Activated CD4-positive, alpha-beta memory T cell treated with anti-CD3 and anti-CD28 coated beads for 36 hours (primary cell): Measurements from ENCODE around the gene DIDO1. TPM values are rescaled to one million over a fixed set of nuclear protein-coding genes. Genes with fewer than 3 reads are reported as not detected.

ENCODE experiments used
- CTCF ChIA-PET: fragments of 350-600 bp; sonication (Branson Sonifier 250); formaldehyde crosslinking; loops from one replicate; lab custom pipeline; 2021; ENCODE audit warnings: antibody characterized with exemption, inconsistent platforms; lab: Charles Lee
- POLR2A ChIA-PET: fragments of 350-600 bp; sonication (Branson Sonifier 250); formaldehyde crosslinking; loops from one replicate; lab custom pipeline; 2021; ENCODE audit warnings: antibody characterized with exemption; lab: Charles Lee
- DNase-seq: peaks from one replicate; pipeline ENCODE4 v3.0.0-alpha.2; 2020
- H3K27ac Mint-ChIP-seq: one replicate; pipeline ENCODE4 v1.8.0; 2021; ENCODE audit warnings: mixed read lengths
- H3K27me3 Mint-ChIP-seq: one replicate; pipeline ENCODE4 v1.8.0; 2021; ENCODE audit warnings: mixed read lengths
- H3K36me3 Mint-ChIP-seq: one replicate; pipeline ENCODE4 v1.8.0; 2021; ENCODE audit warnings: mixed read lengths
- H3K4me1 Mint-ChIP-seq: one replicate; pipeline ENCODE4 v1.8.0; 2021; ENCODE audit warnings: low read depth, mixed read lengths
- H3K4me3 Mint-ChIP-seq: one replicate; pipeline ENCODE4 v1.8.0; 2021; ENCODE audit warnings: mild to moderate bottlenecking, mixed read lengths
- H3K9me3 Mint-ChIP-seq: one replicate; pipeline ENCODE4 v1.8.0; 2021; ENCODE audit warnings: mixed read lengths
- intact Hi-C: fragments of 100-400 bp; cut with micrococcal nuclease; formaldehyde crosslinking; loops from one replicate; pipeline ENCODE4 v1.15.1; 2023
- total RNA-seq, 2 experiments: library from RNA; stranded (reverse); gene quantifications; one replicate each; pipeline ENCODE4 v1.2.3, GENCODE V29; 2021

DIDO1 gene
- 10 to 100 TPM; 46.6 to 48.4 TPM for total RNA-seq

DNA sequence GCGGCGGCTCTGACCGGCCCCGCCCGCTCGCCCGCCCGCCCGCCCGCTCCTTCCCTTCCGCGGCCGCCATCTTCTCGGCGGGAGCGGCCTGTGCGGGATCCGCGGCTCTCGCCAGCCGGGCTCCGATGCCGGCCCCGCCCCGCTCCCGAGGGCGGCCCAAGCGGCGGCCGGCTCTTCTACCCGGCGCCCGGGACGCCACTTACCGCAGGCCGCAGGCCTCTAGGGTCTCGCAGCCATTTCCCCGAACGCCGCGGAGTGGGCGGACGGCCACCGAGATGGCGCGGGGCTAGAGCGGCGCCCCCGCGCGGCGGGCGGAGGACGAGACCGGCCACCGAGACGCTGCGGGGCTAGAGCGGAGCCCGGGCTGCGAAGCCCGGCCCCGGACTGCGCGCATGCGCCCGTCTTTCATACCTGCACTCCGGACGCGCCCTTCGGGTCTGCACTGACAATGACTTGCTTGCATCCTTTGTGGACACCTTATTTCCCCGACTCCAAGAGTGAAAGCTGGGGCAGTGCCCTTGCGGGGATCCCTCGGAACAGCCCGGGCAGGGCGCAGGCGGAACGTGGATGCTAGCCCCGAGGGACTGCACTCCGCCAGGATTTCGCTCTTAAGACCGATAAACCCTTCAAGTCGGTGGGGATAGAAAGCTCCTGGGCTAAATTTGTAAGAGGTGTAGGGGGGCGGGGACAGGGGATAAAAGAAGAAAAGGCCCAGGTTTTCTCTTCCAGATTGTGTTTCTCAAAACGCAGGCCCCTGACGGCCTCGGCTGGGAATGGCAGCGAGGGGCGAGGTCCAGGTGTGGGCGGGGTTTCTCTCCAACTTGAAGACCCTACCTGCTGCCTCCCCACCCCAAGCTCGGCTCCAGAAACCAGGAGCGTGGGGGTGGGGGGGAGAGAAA is at the start of gene DIDO1:
Gene DIDO1 (minus strand): TSS at position 277 of the 899 bp plus-strand sequence.
- Mint-ChIP-seq H3K27ac (peak within 1 kb of the TSS; percentile 93), H3K9me3 (no peaks in the 10 kb centered on the region), H3K27me3 (no peaks in the 10 kb centered on the region), H3K4me1 (peaks cover 64% of the 10 kb centered on the region), H3K4me3 (peak within 1 kb of the TSS; percentile 89), H3K36me3 (peaks cover 7% of the 10 kb centered on the region)
- CTCF ChIA-PET, result interaction anchor here (0.7 to 2.1 kb wide), 8 partner anchors 9 to 46 kb away, joined by 3 to 9 read pairs (median 4); partner anchors contain the start of gene GID8
- intact Hi-C loops, result loop anchor here (5.0 to 10.0 kb wide), 3 partner anchors 64 to 282 kb away; partner anchors contain the start of genes SLCO4A1 and TCFL5
- DNase-seq, result peak; percentile 93
- POLR2A ChIA-PET, result interaction anchor here (0.9 to 5.0 kb wide), 5 partner anchors 8 to 1054 kb away, joined by 3 to 36 read pairs (median 5); partner anchors contain the start of gene GID8

DNA sequence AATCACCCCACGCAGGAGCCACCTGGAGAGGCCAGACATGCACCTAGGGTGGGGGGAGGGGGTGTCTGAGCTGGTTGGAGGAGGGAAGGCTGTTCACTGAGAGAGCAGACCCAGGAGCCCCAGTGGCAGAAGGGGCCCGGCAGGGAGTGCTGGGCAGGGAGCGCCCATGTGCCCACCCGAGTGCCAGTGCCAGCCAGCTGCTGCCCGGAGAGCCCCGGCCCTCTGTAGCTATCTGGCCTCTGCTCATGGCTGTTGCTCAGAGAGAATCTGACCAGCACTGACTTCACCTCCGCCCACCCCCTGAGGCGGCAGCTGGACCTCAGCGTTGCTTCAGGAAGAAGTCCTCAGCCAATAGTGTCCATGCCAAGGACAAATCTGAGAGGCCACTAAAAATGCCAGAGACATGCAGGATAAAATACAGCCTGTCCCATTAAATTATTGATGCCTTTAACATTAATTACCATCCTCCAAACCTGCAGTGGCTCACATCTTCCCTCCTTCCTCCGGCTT is 49.0 kb upstream of the DIDO1 start:
- H3K4me1 Mint-ChIP-seq, result peaks cover 33% of the 10 kb centered on the region
- H3K27ac Mint-ChIP-seq, result no peak overlapping the region
- no peak for DNase-seq
- no peaks in the 10 kb centered on the region for H3K9me3 Mint-ChIP-seq
- no peaks in the 10 kb centered on the region for H3K36me3 Mint-ChIP-seq
- intact Hi-C loops, result no loop called here
- ChIA-PET POLR2A (no interaction called here), CTCF (interaction anchor here (1.0 kb wide), 1 partner anchor 30 kb away, joined by 4 read pairs; no protein-coding TSS in a partner anchor)
- peaks cover 64% of the 10 kb centered on the region for H3K27me3 Mint-ChIP-seq
- H3K4me3 Mint-ChIP-seq, result no peak overlapping the region

DNA sequence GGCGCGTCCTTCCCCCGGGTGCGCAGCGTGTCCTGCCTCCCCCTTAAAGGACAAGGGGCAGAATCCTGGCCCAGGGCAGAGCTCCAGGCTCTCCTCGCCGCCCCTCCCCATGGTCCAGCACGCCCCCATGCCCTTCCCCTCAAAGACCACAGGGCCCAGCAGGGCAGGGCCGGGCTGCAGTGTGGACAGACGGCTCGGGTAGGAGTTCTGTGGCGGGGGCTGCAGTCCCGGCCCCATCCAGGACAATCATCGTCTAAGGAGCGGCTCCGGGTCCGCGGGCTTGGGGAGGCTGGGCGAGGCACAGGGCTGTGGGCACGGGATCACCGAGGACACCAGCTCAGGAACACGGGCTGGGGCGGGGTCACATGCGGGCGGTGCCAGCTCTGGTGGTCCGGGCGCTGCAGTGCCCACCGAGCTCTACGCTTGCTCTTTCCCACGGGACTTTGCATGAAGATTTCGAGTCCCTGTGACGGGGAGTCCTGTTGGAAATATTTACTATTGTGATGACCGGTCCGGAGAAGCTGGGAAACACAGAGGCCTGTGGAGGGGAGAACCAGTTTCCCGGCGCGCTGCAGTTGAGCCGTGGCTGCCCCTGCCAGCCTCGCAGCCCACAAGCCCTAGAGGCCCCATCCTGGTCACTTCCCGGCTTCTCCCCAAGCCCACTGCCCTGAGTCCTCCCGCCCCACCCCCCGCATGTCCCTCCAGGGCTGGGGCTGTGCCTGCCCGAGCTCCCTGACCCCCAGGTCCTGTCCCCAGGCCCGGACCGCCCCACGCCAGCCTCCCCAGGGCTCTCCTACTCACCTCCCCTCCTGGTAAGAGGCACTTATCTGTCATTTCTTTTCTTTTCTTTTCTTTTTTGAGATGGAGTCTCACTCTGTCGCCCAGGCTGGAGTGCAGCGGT is 46.8 kb upstream of the DIDO1 start:
- H3K4me3 Mint-ChIP-seq, result no peak overlapping the region
- peaks cover 46% of the 10 kb centered on the region for H3K27me3 Mint-ChIP-seq
- ChIA-PET POLR2A (no interaction called here), CTCF (interaction anchor here (0.6 to 1.8 kb wide), 34 partner anchors 8 to 245 kb away, joined by 3 to 17 read pairs (median 4); partner anchors contain the start of genes DIDO1 and GID8)
- H3K4me1 Mint-ChIP-seq, result peaks cover 26% of the 10 kb centered on the region
- H3K36me3 Mint-ChIP-seq, result no peaks in the 10 kb centered on the region
- no peak overlapping the region for H3K27ac Mint-ChIP-seq
- H3K9me3 Mint-ChIP-seq, result no peaks in the 10 kb centered on the region
- no peak for DNase-seq
- intact Hi-C loops, result loop anchor here (1.0 kb wide), 1 partner anchor 36 kb away; no protein-coding TSS in a partner anchor

DNA sequence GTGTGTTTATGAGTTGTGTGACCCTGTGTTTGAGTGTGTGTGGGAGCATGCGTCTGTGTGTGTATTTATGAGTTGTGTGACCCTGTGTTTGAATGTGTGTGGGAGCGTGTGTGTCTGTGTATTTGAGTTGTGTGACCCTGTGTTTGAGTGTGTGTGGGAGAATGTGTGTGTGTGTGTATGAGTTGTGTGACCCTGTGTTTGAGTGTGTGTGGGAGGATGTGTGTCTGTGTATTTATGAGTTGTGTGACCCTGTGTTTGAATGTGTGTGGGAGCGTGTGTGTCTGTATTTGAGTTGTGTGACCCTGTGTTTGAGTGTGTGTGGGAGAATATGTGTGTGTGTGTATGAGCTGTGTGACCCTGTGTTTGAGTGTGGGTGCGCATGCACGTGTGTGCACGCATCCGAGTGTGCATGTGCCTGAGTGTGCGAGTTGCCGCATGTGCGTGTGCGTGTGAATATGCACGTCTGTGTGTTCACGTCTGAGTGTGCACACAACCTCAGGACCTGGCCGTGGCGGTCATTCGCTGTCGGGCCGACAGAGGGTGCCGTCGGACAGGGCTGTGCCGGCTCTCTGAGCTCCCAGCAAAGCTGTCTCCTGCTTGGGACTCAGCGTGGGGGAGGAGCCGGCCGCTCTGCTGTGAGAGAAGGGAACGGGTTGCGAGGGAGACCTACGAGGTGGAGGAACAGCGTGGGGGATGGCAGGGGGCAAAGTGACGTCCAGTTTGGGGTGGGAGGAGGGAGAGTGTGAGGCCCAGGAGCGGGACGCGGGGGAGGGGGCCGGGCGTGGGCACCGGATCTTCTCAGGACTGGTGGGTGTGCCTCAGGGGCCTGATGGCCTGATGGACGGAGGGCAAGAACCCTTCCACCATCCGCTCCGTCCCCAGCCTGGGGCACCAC is 45.9 kb upstream of the DIDO1 start:
- intact Hi-C loops, result loop anchor here (1.0 kb wide), 1 partner anchor 37 kb away; no protein-coding TSS in a partner anchor
- ChIA-PET POLR2A (no interaction called here), CTCF (interaction anchor here (0.6 to 1.8 kb wide), 35 partner anchors 8 to 246 kb away, joined by 3 to 17 read pairs (median 4); partner anchors contain the start of genes DIDO1 and GID8)
- Mint-ChIP-seq H3K9me3 (no peaks in the 10 kb centered on the region), H3K27ac (no peak overlapping the region), H3K36me3 (no peaks in the 10 kb centered on the region), H3K27me3 (peaks cover 44% of the 10 kb centered on the region), H3K4me1 (peaks cover 17% of the 10 kb centered on the region), H3K4me3 (peak overlapping the region; percentile 38)
- DNase-seq, result peak; percentile 91

DNA sequence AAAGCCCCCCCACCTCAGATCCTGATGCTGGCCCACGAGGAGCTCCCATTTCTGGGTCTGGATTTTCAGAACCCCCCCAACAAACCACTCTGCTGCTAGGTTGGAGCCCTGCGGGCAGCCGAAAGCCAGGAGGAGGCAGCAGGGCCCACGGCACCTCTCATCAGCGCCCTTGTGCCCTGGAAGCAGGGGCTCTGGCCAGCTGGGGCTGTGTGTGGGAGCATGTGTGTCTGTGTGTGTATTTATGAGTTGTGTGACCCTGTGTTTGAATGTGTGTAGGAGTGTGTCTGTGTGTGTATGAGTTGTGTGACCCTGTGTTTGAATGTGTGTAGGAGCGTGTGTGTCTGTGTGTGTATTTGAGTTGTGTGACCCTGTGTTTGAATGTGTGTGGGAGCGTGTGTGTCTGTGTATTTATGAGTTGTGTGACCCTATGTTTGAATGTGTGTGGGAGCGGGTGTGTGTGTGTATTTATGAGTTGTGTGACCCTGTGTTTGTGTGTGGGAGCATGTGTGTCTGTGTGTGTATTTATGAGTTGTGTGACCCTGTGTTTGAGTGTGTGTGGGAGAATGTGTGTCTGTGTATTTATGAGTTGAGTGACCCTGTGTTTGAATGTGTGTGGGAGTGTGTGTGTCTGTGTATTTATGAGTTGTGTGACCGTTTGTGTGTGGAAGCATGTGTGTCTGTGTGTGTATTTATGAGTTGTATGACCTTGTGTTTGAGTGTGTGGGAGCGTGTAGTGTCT is 45.1 kb upstream of the DIDO1 start:
- no peaks in the 10 kb centered on the region for H3K36me3 Mint-ChIP-seq
- ChIA-PET CTCF (interaction anchor here (1.2 to 2.1 kb wide), 4 partner anchors 8 to 38 kb away, joined by 4 to 11 read pairs (median 8); partner anchors contain the start of gene BHLHE23), POLR2A (no interaction called here)
- intact Hi-C loops, result no loop called here
- H3K27ac Mint-ChIP-seq, result no peak overlapping the region
- peaks cover 41% of the 10 kb centered on the region for H3K27me3 Mint-ChIP-seq
- DNase-seq, result no peak
- no peaks in the 10 kb centered on the region for H3K9me3 Mint-ChIP-seq
- no peak overlapping the region for H3K4me3 Mint-ChIP-seq
- peaks cover 13% of the 10 kb centered on the region for H3K4me1 Mint-ChIP-seq

DNA sequence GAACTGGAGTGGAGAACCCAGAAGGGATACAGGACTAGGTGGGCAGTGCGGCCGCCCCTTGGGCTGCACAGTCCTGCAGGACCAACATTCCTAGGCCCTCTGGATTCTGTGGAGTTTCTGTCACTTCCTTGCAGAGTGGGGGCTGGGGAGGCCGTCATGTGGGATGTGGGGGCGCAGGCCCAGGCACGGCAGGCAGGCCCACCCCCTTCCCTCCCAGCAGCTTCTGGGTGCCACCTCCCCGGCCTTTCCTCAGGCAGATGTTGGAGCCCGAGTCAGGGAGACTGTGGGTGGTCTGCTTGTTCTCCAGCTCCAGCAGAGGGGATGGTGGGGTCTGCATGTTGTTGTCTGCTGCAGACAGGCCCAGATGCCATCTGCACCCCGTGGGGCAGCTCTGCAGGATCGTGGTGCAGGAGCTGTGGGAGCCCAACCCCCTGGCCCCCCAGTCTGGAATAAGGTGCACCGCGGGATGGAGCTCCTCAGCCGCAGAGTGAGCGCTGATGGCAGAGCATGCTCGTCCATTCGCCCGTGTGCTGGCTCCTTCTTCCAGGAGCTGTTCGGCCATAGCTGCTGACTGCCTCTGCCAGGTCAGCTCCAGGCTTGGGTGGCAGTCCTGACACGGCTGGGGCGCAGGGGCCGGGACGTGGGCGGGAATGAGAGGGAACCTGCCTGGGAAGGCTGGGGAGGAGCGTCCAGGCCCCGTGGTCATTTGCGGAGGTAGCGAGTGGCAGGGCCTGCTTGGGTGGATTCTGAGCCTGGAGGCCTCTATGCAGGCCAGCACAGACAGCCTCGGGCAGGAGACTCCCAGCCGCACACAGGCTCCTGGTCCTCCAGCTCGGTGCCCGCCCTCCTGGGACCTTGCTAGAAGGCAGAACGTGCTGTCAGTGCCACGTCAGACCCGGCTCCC is 44.3 kb upstream of the DIDO1 start:
- ChIA-PET CTCF (interaction anchor here (1.2 to 2.1 kb wide), 3 partner anchors 9 to 38 kb away, joined by 4 to 8 read pairs (median 7); partner anchors contain the start of gene BHLHE23), POLR2A (no interaction called here)

DNA sequence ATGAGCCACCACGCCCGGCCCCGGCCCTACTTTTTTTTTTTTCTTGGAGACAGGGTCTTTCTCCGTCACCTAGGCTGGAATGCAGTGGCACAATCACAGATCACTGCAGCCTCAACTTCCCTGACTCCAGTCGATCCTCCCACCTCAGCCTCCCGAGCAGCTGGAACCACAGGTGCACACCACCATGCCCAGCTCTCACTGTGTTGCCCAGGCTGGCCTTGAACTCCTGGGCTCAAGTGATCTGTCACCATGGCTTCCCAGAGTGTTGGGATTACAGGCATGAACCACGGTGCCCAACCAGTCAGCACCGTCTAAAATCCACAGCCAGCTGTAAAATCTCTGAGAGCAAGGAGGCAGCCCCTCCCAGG is 43.6 kb upstream of the DIDO1 start:
- DNase-seq, result no peak
- Mint-ChIP-seq H3K4me1 (peaks cover 10% of the 10 kb centered on the region), H3K9me3 (no peaks in the 10 kb centered on the region), H3K36me3 (no peaks in the 10 kb centered on the region), H3K27ac (no peak overlapping the region), H3K27me3 (peaks cover 29% of the 10 kb centered on the region), H3K4me3 (no peak overlapping the region)
- ChIA-PET CTCF (interaction anchor here (1.5 to 2.1 kb wide), 3 partner anchors 10 to 39 kb away, joined by 4 to 7 read pairs (median 4); partner anchors contain the start of gene BHLHE23), POLR2A (no interaction called here)
- intact Hi-C loops, result no loop called here

More for the DNA sequence above, 44.3 kb upstream of the DIDO1 start:
- Mint-ChIP-seq H3K4me1 (peaks cover 10% of the 10 kb centered on the region), H3K36me3 (no peaks in the 10 kb centered on the region), H3K27ac (no peak overlapping the region), H3K9me3 (no peaks in the 10 kb centered on the region), H3K27me3 (peaks cover 33% of the 10 kb centered on the region), H3K4me3 (no peak overlapping the region)
- no peak for DNase-seq
- intact Hi-C loops, result no loop called here

DNA sequence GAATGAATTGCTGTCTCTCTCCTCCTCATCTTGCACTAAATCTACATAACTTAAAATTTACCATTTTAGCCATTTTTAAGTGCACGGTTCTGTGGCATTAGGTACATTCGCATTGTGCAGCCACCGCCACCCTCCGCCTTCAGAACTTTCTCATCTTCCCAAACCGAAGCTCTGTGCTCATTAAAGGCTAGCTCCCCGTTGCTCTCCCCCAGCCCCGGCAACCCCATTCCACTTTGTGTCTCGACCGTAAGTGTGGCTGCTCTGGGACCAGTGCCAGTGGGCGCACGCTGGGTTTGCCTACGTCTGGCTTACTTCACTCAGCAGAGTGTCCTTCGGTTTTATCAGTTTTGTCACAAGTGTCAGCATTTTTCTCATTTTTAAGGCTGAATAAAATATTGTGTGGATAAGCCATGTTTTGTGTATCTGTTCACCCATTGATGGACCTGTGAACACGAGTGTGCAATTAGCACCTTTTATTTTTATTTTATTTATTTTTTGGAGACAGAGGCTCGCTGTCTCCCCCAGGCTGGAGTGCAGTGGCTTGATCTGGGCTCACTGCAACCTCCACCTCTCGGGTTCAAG is 43.0 kb upstream of the DIDO1 start:
- no peak for DNase-seq
- POLR2A ChIA-PET, result no interaction called here
- no peak overlapping the region for H3K27ac Mint-ChIP-seq
- no peak overlapping the region for H3K4me3 Mint-ChIP-seq
- intact Hi-C loops, result no loop called here
- no peaks in the 10 kb centered on the region for H3K9me3 Mint-ChIP-seq
- H3K4me1 Mint-ChIP-seq, result peaks cover 10% of the 10 kb centered on the region
- peaks cover 22% of the 10 kb centered on the region for H3K27me3 Mint-ChIP-seq
- CTCF ChIA-PET, result interaction anchor here (1.9 to 2.1 kb wide), 2 partner anchors 38 to 40 kb away, joined by 4 to 7 read pairs; partner anchors contain the start of gene BHLHE23
- H3K36me3 Mint-ChIP-seq, result no peaks in the 10 kb centered on the region

DNA sequence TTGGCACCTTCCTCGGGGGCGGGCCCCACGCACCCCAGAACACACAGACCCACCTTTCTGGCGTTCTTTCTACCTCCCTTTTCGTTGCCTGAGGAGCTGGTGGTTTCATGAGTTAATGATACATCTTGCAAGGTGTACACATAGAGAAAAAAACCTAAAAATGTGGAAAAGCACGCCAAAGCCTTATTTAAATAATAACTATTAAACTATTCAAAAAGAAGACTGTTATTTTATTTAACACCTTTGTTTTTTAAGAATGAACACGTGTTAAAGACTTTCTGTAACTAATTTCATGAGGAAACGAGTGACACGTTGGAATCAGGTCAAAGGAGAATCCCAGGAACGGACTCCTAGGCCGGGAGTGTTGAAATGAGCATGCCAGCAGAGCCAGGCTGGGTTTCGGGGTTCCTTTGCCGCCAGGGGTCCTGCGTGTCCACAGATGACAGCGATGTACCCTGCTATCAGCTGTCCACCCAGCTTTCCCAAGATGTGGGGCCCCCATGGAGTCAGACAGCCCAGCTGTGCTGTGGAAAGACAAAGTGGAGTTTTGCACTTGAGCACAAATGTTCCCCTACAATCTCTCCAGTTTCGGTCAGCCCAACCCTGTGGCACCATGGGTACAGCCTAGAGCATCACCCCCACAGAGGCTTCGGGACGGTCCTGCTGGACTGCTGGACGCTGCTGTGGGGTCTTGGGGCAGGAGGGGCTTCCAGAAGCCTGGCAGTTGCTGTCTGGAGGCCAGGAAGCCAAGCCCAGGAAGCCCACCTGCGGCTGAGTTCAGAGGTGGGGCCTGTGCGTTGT is 42.3 kb upstream of the DIDO1 start:
- Mint-ChIP-seq H3K27me3 (peaks cover 18% of the 10 kb centered on the region), H3K9me3 (no peaks in the 10 kb centered on the region), H3K36me3 (no peaks in the 10 kb centered on the region), H3K27ac (no peak overlapping the region), H3K4me3 (no peak overlapping the region), H3K4me1 (peaks cover 10% of the 10 kb centered on the region)
- no peak for DNase-seq
- POLR2A ChIA-PET, result no interaction called here
- intact Hi-C loops, result no loop called here
- CTCF ChIA-PET, result interaction anchor here (1.9 kb wide), 1 partner anchor 40 kb away, joined by 4 read pairs; no protein-coding TSS in a partner anchor
